Stimulated activated CD4-positive, alpha-beta T cell treated with anti-CD3 and anti-CD28 coated beads, Interleukin-12 subunit alpha, Interleukin-12 subunit beta, amount 100 ng/mL, for 4 hours (primary cell): ENCODE data around the gene ADNP2.

Source experiments
- DNase-seq: peaks from one replicate; pipeline ENCODE4 v3.0.0-alpha.2; 2020

The ADNP2 gene

GRCh38 chr18:80108739-80109675 is at the start of gene ADNP2:
Gene ADNP2 (plus strand): TSS chr18:80109262. CDS start chr18:80117543, 8,281 bp downstream.
- peak; percentile 67 for DNase-seq

GRCh38 chr18:80059945-80060344 is 49.1 kb upstream of the ADNP2 start:
- DNase-seq = no peak

- no peak for DNase-seq
Measured at GRCh38 chr18:80065705-80066104, 43.4 kb upstream of the ADNP2 start.

- no peak for DNase-seq
Measured at GRCh38 chr18:80067321-80067720, 41.7 kb upstream of the ADNP2 start.

- DNase-seq = no peak
Measured at GRCh38 chr18:80067897-80068296, 41.2 kb upstream of the ADNP2 start.

- DNase-seq = no peak
Measured at GRCh38 chr18:80068571-80069272, 40.3 kb upstream of the ADNP2 start.

GRCh38 chr18:80070825-80071224 is 38.2 kb upstream of the ADNP2 start:
- no peak for DNase-seq

- no peak for DNase-seq
Measured at GRCh38 chr18:80074183-80074582, 34.9 kb upstream of the ADNP2 start.

- DNase-seq = no peak
Measured at GRCh38 chr18:80074697-80075096, 34.4 kb upstream of the ADNP2 start.

GRCh38 chr18:80075940-80076339 is 33.1 kb upstream of the ADNP2 start:
- DNase-seq = no peak

GRCh38 chr18:80076379-80076778 is 32.7 kb upstream of the ADNP2 start:
- no peak for DNase-seq

GRCh38 chr18:80077873-80078272 is 31.2 kb upstream of the ADNP2 start:
- DNase-seq = no peak

- no peak for DNase-seq
Measured at GRCh38 chr18:80086281-80086680, 22.8 kb upstream of the ADNP2 start.

GRCh38 chr18:80088036-80088435 is 21.0 kb upstream of the ADNP2 start:
- no peak for DNase-seq

GRCh38 chr18:80088823-80089222 is 20.2 kb upstream of the ADNP2 start:
- no peak for DNase-seq

GRCh38 chr18:80095414-80095813 is 13.6 kb upstream of the ADNP2 start:
- DNase-seq = no peak

- no peak for DNase-seq
Measured at GRCh38 chr18:80096032-80096565, 13.0 kb upstream of the ADNP2 start.

- no peak for DNase-seq
Measured at GRCh38 chr18:80097201-80097600, 11.9 kb upstream of the ADNP2 start.

GRCh38 chr18:80103231-80103630 is 5.8 kb upstream of the ADNP2 start:
- no peak for DNase-seq

GRCh38 chr18:80104364-80104779 is 4.7 kb upstream of the ADNP2 start:
- DNase-seq = no peak

- DNase-seq = no peak
Measured at GRCh38 chr18:80105369-80106167, 3.5 kb upstream of the ADNP2 start.

GRCh38 chr18:80106482-80107051 is 2.5 kb upstream of the ADNP2 start:
- DNase-seq = no peak

- DNase-seq = no peak
Measured at GRCh38 chr18:80107426-80107825, 1.6 kb upstream of the ADNP2 start.
